HG03521 (cell line): Measurements from ENCODE around the gene GPC5.

Experiments
- ATAC-seq: cut with Tn5 transposase; IDR thresholded peaks from one replicate; pipeline ENCODE4 v1.9.1; 2021; ENCODE audit warnings: mild to moderate bottlenecking, moderate library complexity; ENCODE audit not compliant: unreplicated experiment

The GPC5 gene

GRCh38 chr13:91701975-91702374 is 303.6 kb downstream of the GPC5 start:
- ATAC-seq: no peak

GRCh38 chr13:91702411-91702810 is 304.0 kb downstream of the GPC5 start:
- ATAC-seq: no peak

GRCh38 chr13:91704398-91704797 is 306.0 kb downstream of the GPC5 start:
- no peak for ATAC-seq

- ATAC-seq: no peak
These were observed 310.1 kb downstream of the GPC5 start for GRCh38 chr13:91708558-91708957.

GRCh38 chr13:91709180-91709579 is 310.8 kb downstream of the GPC5 start:
- no peak for ATAC-seq

GRCh38 chr13:91710733-91711132 is 312.3 kb downstream of the GPC5 start:
- no peak for ATAC-seq

GRCh38 chr13:91714855-91715254 is 316.4 kb downstream of the GPC5 start:
- no peak for ATAC-seq

GRCh38 chr13:91716436-91717065 is 318.1 kb downstream of the GPC5 start:
- ATAC-seq: no peak

GRCh38 chr13:91719033-91719432 is 320.6 kb downstream of the GPC5 start:
- no peak for ATAC-seq

GRCh38 chr13:91721413-91721812 is 323.0 kb downstream of the GPC5 start:
- no peak for ATAC-seq

GRCh38 chr13:91722267-91722884 is 324.0 kb downstream of the GPC5 start:
- no peak for ATAC-seq

GRCh38 chr13:91724591-91724990 is 326.2 kb downstream of the GPC5 start:
- no peak for ATAC-seq

GRCh38 chr13:91725646-91726045 is 327.2 kb downstream of the GPC5 start:
- no peak for ATAC-seq

GRCh38 chr13:91726671-91727070 is 328.2 kb downstream of the GPC5 start:
- no peak for ATAC-seq

GRCh38 chr13:91729859-91730258 is 331.4 kb downstream of the GPC5 start:
- no peak for ATAC-seq

GRCh38 chr13:91739751-91740150 is 341.3 kb downstream of the GPC5 start:
- ATAC-seq: no peak

- ATAC-seq: no peak
These were observed 342.3 kb downstream of the GPC5 start for GRCh38 chr13:91740756-91741155.

- ATAC-seq: no peak
These were observed 343.5 kb downstream of the GPC5 start for GRCh38 chr13:91741925-91742324.

- ATAC-seq: no peak
These were observed 345.9 kb downstream of the GPC5 start for GRCh38 chr13:91744284-91744683.

- no peak for ATAC-seq
These were observed 347.5 kb downstream of the GPC5 start for GRCh38 chr13:91745967-91746366.

GRCh38 chr13:91747186-91747585 is 348.8 kb downstream of the GPC5 start:
- no peak for ATAC-seq

GRCh38 chr13:91748416-91749089 is 350.1 kb downstream of the GPC5 start:
- no peak for ATAC-seq
